Astrocyte of the hippocampus (primary cell): ENCODE results near the gene NECTIN4.
A peak's percentile ranks its signal among the peaks of the same experiment; 100 is the strongest.

Source experiments
- DNase-seq: peaks from one replicate; pipeline ENCODE4 v3.0.0; 2011; ENCODE audit warnings: low read depth, low spot score

NECTIN4 gene

DNA sequence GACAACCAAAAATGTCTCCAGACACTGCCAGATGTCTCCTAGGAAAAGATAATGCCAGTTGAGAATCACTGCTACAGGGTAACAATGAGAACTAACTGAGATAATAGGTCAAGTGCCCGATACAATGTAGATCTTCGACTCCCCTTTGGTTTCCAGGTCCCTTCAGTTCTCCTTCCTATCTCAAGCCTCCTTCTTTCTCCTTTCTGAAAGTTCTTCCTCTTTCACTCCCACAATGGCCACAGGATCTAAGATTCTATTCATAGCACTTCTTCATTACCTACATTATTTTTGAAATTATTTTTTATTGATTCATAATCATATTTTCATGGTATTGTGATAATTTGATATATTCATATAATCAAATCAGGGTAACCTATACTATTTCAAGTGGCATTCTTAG, 22.2 kb upstream of the NECTIN4 start:
- DNase-seq: no peak

DNA sequence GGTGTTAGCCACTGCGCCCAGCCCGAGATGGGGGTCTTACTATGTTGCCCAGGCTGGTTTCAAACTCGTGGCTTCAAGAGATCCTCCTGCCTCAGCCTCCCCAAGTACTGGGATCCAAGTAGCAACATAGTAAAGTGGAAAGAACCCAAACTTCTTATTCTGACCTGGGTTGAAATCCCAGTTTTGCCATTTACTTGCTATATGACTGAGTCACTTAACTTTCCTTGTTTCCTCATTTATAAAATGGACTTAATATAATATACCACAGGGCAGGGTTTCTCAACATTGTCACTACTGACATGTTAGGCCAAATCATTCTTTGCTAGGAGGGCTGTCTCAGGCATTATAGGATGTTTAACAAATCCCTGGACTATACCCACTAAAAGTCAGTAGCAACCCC, 21.8 kb upstream of the NECTIN4 start:
- DNase-seq: no peak

DNA sequence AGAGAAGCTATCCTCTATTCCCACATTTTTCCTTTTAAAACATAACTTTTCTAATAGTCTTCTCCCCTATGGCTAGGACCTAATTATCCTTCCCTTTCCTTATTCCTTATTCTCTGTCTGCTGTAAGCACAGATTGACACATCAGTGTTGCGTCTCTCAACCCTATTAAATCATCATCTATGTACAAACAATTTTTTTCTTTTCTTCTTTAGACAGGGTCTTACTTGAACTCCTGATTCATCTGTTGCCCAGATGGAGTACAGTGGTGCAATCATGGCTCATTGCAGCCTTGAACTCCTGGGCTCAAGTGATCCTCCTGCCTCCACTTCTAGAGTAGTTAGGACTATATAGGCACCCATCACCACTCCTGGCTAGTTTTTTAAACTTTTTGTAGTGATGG, 17.1 kb upstream of the NECTIN4 start:
- no peak for DNase-seq

DNA sequence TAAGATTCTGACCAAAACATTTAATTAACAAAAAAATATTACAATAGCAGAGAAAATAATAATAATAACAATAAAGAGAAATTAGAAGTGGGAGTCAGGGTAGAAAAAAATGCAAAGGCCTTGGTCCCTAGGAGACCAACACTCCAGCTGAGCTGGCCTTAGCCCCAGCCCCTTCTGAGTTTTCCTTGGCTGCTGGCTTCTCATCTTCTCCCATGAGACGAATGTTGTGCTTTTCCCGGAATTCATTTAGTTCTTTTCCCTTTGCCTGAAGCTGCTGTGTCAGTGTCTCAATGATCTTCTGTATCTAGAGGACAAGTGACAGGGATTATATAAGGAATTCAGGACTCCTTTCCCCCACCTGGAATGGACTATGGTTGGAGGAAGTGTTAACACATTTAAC, 11.2 kb upstream of the NECTIN4 start:
- DNase-seq: no peak

DNA sequence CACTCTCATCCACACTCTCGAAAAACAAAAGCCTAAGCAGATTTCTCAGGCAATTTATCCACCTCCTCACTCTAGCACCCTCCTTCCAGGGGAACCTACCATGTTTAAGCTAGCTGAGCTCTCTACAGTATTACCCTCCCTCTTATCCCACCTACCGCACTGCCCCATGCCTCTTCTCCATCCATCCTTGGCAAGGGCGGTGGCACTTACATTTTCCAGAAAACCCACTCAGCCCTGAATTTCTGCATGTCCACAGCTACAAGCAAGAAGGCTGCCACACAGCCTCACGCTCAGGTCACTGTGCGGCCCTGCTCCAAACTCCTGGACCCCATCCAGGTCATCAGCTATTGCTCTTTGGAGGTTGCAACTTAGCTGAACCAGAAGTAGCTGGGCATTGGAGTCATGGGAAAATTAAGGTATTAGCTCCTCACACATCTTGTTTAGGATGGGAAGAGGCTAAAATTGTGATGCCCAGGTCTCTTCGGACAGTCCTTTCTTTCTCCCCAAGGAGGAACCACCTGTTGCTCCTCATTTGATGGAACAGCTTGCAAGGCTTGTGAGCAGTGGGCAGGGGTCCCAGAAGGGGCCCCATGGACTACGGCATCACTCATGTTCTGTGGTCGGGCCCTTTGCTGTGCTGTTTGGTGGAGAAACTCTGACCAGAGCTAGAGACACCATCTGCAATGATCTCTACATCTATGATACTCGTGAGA, 9.9 kb upstream of the NECTIN4 start:
- DNase-seq: no peak

DNA sequence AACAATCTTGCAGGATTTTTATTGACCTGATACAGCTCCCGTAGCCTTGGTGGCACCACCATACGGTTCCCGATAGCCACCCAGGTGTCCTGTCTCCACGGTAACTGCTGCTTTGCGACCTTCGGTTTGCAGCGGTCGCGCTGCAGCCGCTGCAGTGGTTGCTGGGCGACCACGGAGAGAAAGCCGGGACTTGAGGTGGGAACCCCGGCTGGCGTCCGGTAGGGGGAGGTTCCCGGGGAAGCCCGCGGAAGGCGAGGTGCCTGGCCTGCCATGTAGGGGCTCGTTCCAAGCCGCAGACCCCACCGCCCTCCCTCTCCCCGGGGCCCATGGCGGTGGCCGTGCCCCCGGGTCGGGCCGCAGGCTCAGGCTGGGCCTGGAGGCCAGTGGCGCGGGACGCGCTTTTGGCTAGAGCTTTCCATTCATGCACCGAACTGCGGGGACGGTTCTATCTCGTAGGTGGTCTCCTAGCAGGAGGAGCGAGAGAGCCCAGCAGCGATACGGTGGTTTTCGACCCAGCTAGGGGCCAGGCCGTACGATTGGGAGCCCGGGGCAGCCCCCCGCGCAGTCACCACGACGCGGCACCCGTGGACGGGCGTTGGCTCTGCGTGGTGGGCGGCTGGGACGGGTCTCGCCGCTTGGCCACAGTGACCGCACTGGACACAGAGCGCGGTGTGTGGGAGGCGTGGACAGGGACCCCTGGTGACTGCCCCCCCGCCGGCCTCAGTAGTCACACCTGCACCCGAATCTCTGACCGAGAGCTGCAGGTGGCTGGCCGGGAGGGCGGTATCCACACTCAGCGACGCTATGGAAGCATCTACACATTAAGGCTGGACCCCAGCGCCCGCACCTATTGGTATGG, 9.1 kb upstream of the NECTIN4 start, which contains the start of gene KLHDC9:
Gene KLHDC9, plus strand, starts transcription at position 152 of the 859 bp plus-strand sequence. Its CDS starts 175 bp downstream, at position 327.
- peak; percentile 92 for DNase-seq

DNA sequence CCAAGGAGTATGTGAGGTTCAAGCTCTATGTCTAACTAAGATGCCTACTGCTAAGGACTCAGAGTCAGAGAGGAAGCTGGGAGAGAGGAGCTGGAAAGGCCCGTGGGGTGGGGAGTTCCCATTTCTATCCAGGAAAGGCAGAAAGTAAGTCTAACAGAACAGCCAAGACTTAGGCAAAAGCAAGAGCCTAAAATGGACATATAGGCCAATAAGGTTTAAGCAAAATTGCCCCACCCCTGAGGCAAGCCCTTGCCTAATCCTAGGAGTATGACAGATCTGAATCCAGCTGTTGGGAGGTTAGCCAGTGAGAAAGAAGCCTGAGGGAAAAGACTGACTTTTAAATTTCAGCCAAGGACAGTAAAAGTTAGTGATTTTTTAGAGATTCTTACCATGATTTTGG, 7.2 kb upstream of the NECTIN4 start:
- no peak for DNase-seq

DNA sequence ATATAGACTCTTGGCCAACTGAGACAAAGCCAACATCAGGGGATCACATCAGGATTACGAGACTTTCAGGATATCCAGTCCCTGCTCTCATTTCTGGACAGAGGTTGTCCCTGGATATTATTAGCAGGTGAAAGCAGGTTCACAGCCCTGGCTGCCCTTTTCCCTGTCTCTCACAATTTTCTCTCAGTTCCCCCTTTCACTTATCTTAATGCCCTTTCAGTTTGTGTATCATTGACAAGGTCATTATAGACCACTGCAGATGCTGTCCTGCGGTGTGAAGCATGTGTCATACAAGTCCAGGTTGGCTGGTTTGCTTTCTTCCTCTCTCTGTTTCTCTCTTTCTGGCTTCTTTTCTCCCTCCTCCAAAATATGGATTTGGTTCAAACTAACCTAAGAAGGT, 6.7 kb upstream of the NECTIN4 start:
- no peak for DNase-seq

DNA sequence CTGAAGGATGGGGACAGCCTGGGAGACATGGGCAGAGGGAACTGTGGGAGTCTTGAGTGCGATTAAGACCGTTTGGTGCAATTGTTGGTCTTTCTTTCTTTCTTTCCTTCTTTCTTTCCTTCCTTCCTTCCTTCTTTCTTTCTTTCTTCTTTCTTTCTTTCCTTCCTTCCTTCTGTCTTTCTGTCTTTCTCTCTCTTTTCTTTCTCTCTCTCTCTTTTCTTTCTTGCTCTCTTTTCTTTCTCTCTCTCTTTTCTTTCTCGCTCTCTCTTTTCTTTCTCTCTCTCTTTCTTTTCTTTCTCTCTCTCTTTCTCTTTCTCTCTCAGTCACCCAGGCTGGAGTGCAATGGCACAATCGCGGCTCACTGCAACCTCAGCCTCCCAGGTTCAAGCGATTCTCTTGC, 5.9 kb upstream of the NECTIN4 start:
- DNase-seq: no peak

DNA sequence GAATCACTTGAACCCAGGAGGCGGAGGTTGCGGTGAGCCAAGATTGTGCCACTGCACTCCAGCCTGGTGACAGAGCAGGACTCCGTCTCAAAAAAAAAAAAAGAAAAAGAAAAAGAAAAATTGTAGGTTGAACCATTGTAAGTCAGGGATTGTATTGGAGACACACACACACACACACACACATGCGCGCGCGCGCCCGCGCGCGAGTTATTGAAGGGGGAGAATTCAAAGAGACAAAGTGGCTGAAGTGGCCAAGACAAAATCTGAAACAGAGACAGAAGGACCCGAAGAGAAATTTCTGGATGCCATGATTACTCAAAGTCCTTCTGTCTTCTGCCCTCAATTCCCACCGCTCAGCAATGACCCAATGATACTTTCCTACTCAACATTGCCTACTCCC, 5.1 kb upstream of the NECTIN4 start:
- no peak for DNase-seq

DNA sequence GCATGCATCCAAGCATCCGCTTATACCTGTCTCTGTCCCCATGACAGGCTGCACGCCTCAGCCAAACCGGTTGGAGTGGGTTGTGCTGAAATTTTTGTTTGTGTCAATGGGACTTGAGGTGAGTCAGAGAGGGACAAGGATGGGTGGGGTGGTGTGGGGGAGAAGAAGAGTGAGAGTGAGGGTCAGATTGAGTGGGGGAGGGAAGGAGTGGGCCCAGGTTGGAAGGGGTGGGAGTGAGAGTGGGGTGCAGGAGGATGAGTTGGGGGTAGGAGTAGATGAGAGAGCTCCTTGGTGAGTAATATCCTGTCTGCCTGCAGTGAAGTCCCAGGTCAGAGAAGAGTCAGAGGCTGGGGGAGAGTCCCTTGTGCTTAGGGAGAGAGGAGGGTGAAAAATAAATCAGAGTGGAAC, 3.3 kb upstream of the NECTIN4 start:
- DNase-seq: no peak

DNA sequence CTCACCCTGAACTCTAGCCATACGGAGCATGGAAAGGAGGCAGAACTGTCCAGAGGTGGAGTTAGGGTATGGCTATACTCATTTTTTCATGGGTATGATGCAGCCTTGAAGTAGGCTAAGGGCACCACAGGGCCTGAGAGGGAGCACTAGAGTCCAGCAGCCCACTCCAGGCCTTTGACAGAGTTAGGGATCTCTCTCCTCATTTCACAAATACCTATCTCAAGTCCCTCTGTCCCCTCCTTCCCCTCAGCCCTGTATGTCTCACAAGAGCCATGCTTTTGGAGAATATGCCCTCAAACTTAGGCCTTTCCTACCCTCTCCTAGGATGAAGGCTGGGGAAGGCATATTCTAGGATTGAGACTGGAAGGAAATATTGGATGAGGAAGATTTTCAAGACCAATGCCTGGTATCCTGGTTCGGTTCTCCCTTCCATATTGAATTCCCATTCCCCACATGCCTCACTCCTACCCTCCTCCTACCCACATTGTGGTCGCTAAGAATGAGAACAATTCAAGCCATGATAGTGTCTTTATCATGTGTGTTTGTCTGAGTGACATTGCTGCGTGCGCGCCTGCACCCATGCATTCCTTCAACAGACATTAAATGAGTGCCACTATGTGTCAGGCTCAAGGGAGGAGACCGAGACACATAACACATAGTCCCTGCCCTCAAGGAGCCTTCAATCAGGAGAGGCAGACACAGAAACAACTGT, 2.6 kb upstream of the NECTIN4 start:
- DNase-seq: peak; percentile 39

DNA sequence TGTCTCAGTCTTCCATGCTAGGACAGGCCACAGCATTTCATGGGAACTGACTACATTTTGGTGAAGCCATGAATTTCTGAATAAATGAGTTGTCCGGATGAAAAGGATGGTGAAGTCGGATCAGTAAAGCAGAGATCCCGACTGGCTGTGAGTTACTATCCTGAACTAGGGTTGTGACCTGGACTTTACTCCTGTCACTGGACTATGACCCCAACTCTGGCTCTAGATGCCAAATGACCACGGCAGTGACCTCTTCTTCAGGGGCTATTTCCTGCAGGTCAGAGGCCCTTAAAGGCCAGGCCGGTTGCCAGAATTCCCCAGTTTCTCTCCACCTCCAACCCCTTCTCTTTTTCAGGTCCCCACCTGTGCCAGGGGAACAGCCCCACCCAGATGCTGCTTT, 1.7 kb upstream of the NECTIN4 start:
- no peak for DNase-seq

DNA sequence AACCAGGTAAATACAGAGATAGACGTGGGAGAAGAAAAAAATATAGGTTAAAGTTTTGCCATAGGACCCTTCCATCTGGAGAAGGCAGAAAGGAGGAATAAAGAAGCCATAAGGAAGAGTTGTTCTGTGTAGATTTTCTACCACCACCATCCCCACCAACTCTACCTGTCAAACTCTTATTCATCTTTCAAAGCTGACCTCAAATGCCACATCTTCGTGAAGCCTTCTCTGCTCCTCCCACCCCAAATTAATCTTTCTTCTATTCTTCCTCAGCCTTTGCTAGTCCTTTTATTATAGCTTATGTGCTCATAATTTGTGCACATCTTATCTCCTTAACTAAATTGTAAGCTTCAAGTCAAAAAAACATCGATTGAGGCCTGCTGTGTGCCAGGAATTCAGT, 1.3 kb upstream of the NECTIN4 start:
- DNase-seq: no peak

DNA sequence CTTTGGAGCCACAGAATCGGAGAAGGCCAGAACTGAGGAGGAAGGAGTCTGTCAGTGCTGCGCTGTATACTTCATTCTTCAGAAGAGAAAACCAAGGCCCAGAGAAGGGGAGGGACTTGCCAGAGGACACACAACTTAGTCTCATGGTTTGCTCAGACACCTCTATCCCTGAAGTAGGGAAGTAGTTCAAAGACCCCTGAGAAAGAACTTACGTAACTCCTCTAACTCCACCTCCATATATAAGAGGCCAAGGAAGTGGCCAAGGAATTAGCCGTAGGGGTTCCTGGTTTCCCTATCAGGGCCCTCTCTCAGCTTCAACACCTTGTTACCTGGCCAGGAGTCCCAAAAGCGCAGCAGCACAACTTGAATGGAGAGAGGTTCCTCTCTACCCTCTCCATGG, 580 bp upstream of the NECTIN4 start:
- DNase-seq: no peak

DNA sequence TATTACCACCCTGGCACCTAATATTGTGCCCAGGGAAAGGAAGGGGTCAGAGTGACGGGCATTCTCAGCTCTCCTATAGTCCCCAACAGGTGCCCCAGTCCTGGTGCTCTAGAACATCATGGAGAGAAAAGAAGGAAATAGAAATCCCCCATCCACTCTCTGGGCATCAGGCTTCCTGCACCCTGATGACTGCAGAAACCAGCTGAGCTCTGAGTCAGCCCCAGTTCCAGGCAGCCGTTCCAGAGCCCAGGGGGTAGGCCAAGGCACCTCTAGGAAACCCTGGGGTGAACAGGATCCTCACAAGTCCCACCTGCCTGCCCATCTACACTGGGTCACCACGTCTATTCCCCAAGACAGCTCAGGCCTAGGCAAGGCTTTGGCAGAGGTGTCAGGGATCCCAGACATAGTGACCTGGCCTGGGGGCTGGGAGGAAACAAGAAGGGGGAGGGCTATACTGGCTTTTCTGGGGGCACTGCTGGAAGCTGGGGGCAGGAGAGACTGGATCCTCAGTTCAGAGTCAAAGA, 709 bp downstream of the NECTIN4 start:
- DNase-seq: peak; percentile 27

DNA sequence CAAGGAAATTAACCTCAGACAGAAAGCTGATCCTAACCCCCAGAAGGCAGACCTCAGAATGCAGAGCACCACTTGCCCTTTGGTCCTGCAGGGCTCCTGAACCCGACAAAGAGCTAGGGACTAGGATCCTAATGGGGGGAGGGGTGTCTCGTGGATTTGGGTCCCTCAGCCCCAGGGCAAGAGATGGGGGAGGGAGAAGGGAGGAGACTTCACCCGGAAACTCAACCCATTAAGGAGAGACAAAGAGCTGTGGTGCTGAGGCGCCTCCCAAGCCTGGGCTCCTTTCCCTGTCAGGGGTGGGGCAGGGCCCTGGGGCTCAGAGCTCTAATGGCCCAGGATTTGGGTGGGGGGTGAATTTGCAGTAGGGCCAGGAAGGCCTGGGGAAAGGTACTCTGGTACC, 2.9 kb downstream of the NECTIN4 start:
- no peak for DNase-seq

DNA sequence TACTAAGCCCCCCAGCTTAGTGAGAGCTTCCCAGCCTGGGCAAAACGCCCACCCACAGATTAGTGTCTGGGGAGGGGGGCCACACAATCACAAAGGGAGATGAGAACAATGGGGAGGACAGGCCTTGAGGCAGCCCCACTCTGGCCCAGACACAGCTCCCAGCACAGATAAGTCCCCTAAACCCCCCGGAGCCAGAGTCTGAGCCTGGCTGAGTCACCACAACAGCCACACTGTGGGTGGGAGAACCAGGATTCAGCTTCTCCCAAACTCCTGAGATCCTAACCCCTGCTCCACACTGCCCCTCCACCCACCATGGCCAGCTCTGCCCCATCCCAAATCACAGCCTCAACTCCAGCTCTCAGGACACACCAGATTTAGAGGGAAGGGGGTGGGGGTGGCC, 4.2 kb downstream of the NECTIN4 start:
- peak; percentile 29 for DNase-seq

DNA sequence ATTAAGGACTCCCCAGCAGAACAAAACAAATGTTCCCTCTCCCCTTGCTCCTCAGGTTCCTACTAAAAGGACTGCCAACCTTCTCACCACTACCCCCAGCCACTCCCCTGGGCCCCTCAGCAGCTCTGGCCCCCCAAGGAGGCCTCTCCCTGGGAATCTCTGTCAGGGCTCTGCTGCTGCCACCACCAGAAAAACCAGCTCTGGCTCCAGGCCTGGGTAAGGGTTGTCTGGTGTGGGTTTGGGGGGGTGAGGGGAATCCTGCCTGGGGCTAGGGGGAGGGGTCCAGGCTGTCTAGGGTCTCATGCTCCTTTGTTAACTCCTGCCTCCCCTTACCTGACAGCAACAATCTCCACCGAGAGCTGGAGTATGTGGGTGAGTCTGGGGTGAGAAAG, 4.8 kb downstream of the NECTIN4 start:
- DNase-seq: no peak

DNA sequence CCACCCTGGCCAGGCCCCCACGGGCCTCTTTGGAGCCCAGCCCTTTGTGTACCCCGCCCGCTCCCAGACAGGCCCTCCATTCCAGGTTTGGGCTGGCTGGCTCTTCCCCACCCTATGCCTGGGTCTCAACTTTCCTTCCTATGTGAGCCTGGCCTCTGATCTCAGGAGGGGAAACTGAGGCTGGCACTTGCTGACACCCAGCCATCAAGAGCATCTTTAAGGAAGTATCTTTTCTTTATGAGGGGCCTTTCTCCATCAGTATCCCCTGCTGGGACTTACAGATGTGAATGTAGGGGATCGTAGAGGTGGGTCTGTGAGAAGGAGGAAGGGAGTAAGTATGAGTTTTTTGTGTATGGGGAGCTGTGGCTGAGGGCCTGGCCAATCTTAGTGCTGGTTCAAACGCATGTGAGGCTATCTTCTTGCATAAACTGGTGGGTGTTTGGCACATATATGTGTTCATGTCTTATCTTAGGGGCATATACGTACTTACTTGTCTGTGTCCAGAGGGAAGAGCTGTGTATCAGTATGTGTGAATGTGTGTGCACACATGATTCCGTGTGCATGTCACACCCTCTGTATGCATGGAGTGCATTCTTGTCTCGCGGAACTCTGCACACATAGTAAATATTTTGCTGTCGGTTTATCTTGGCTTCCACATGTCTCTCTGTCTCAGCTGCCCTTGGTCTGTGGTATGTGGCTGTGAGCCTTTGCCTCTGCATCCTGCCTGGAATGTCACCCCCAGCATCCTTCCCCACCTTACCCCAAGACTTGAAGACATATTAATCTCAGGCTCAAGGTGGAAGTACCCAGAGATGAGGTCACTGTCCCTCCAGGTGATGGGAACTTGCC, 5.4 kb downstream of the NECTIN4 start:
- peak; percentile 56 for DNase-seq
